ENCODE results near the gene FOSL2.

DNA sequence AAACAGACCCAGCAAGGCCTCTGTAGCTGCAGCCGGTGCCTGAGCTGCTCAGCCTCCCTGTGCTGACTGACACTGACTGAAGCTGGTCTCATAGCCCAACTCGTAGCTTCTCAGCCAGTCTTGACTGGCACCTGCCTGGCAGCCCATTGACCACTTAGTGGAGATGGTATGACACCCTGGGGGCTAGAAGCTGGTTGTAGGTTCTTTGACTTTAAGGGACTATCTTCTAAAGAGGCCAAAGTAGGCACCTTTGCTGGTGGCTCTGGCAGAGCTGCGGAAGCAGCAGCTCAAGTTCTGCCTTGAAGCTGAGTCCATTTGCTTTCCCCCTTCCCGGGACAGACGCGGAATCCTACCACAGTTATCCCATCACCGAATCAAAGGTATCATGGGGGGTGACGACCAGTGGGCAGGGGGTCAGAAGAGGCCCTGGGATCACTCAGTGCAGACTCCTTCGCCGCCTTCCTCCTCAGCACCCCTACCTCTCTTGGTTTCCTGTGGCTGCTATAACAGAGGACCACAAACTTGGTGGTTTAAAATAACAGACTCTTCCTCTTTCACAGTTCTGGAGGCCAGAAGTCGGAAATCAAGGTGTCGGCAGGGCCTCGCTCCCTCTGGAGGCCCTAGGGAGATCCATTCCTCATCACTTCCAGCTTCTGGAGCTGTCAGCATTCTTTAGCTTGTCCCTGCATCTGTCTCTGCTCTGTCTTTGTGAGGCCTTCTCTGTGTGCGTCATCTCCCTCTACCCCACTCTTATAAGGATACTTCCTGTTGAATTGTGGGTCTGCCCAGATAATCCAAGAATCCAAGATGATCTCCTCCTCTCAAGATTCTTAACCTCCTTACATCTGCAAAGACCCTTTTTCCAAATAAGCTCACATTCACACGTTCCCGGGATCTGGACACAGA is 13.7 kb upstream of the FOSL2 start:
- TF ChIP-seq, protein P1, sequence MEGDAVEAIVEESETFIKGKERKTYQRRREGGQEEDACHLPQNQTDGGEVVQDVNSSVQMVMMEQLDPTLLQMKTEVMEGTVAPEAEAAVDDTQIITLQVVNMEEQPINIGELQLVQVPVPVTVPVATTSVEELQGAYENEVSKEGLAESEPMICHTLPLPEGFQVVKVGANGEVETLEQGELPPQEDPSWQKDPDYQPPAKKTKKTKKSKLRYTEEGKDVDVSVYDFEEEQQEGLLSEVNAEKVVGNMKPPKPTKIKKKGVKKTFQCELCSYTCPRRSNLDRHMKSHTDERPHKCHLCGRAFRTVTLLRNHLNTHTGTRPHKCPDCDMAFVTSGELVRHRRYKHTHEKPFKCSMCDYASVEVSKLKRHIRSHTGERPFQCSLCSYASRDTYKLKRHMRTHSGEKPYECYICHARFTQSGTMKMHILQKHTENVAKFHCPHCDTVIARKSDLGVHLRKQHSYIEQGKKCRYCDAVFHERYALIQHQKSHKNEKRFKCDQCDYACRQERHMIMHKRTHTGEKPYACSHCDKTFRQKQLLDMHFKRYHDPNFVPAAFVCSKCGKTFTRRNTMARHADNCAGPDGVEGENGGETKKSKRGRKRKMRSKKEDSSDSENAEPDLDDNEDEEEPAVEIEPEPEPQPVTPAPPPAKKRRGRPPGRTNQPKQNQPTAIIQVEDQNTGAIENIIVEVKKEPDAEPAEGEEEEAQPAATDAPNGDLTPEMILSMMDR (tag by site-specific recombination; IDR thresholded peaks at IDR 0.05) = no peak
- TF ChIP-seq HIC1 (tag by site-specific recombination; IDR thresholded peaks at IDR 0.05) (no peak), ZNF768 (tag by site-specific recombination; IDR thresholded peaks at IDR 0.05) (no peak), KLF10 (tag by site-specific recombination; IDR thresholded peaks at IDR 0.05) (no peak), ZBTB26 (tag by site-specific recombination; optimal IDR thresholded peaks at IDR 0.05) (no peak), ZNF423 (tag by site-specific recombination; IDR thresholded peaks at IDR 0.05) (no peak), ZNF549 (tag by site-specific recombination; IDR thresholded peaks at IDR 0.05) (no peak), ZNF561 (tag by site-specific recombination; IDR thresholded peaks at IDR 0.05; ENCODE audit: borderline replicate concordance) (no peak), GLI2 (tag by site-specific recombination; IDR thresholded peaks at IDR 0.05; ENCODE audit: borderline replicate concordance, low read depth) (no peak), REPIN1 (tag by site-specific recombination; IDR thresholded peaks at IDR 0.05; ENCODE audit: low read depth) (no peak), ZSCAN16 (tag by site-specific recombination; IDR thresholded peaks at IDR 0.05) (no peak), TCF7L2 (IDR thresholded peaks at IDR 0.05; ENCODE audit: borderline replicate concordance, low read depth, low read length) (no peak), ZNF157 (tag by site-specific recombination; IDR thresholded peaks at IDR 0.05) (no peak)
- TF ChIP-seq, protein P2, sequence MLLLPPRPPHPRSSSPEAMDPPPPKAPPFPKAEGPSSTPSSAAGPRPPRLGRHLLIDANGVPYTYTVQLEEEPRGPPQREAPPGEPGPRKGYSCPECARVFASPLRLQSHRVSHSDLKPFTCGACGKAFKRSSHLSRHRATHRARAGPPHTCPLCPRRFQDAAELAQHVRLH (tag by site-specific recombination; IDR thresholded peaks at IDR 0.05) = no peak

All from HEK293 (cell line).